Left forelimb (tissue), 1 donor: ENCODE results near the gene TGM2.
"Not testable (repeated sequence)": the region's sequence is repeated elsewhere in the genome, so short reads cannot be mapped to it uniquely, and the experiment has no call there.

Experiments used
- DNase-seq: peaks from one replicate; pipeline ENCODE4 v3.0.0-alpha.2; 2018; ENCODE audit warnings: low spot score

Gene TGM2

GRCh38 chr20:38115205-38115604 lies 49.9 kb downstream of the TGM2 start:
- DNase-seq = no peak

GRCh38 chr20:38114353-38114791 lies 50.7 kb downstream of the TGM2 start:
- no peak for DNase-seq

- DNase-seq = no peak
These were observed 51.4 kb downstream of the TGM2 start for GRCh38 chr20:38113401-38114325.

- DNase-seq = no peak
These were observed 52.2 kb downstream of the TGM2 start for GRCh38 chr20:38112930-38113294.

- no peak for DNase-seq
These were observed 52.7 kb downstream of the TGM2 start for GRCh38 chr20:38112261-38112929.

- no peak for DNase-seq
These were observed 53.5 kb downstream of the TGM2 start for GRCh38 chr20:38111366-38112232.

GRCh38 chr20:38110525-38111178 lies 54.4 kb downstream of the TGM2 start:
- no peak for DNase-seq

GRCh38 chr20:38109591-38110524 lies 55.2 kb downstream of the TGM2 start:
- peak; percentile 72 for DNase-seq

GRCh38 chr20:38108986-38109541 lies 56.0 kb downstream of the TGM2 start:
- no peak for DNase-seq

- DNase-seq = peak; percentile 77
These were observed 56.6 kb downstream of the TGM2 start for GRCh38 chr20:38108438-38108985.

- DNase-seq = not testable (repeated sequence)
These were observed 57.2 kb downstream of the TGM2 start for GRCh38 chr20:38107916-38108315.

- DNase-seq = not testable (repeated sequence)
These were observed 57.7 kb downstream of the TGM2 start for GRCh38 chr20:38107386-38107785.

GRCh38 chr20:38106461-38106860 lies 58.6 kb downstream of the TGM2 start:
- no peak for DNase-seq

- no peak for DNase-seq
These were observed 60.8 kb downstream of the TGM2 start for GRCh38 chr20:38104285-38104684.

GRCh38 chr20:38102206-38102605 lies 62.9 kb downstream of the TGM2 start:
- DNase-seq = not testable (repeated sequence)

- DNase-seq = no peak
These were observed 66.1 kb downstream of the TGM2 start for GRCh38 chr20:38098952-38099351.

GRCh38 chr20:38095017-38095686 lies 69.9 kb downstream of the TGM2 start:
- no peak for DNase-seq

- DNase-seq = no peak
These were observed 70.6 kb downstream of the TGM2 start for GRCh38 chr20:38094373-38094891.

GRCh38 chr20:38093641-38094077 lies 71.4 kb downstream of the TGM2 start:
- no peak for DNase-seq
